Activated T-cell treated with anti-CD3 and anti-CD28 coated beads, Interleukin-2, amount 50 U/mL, for 72 hours (primary cell): ENCODE measurements around the gene GSPT1. TPM values are rescaled to one million over a fixed set of nuclear protein-coding genes. Genes with fewer than 3 reads are reported as not detected.
A peak's percentile ranks its signal among the peaks of the same experiment; 100 is the strongest.
"Not testable (repeated sequence)": the region's sequence is repeated elsewhere in the genome, so short reads cannot be mapped to it uniquely, and the experiment has no call there.

Experiments
- ATAC-seq, 2 donors: fragments of 150-1000 bp; cut with Tn5 transposase; replicated peaks in 1 of 2; 2 replicates each; pipeline ENCODE4 v1.10.0; 2021; ENCODE audit warnings: moderate library complexity in 2 of 2, mild to moderate bottlenecking in 1 of 2
- DNase-seq, 2 donors: peaks; one replicate each; pipeline ENCODE4 v3.0.0; 2021 to 2022; ENCODE audit warnings: mixed read lengths in 1 of 2
- H3K27ac Mint-ChIP-seq: one replicate; pipeline ENCODE4 v1.8.0; 2022; ENCODE audit warnings: mild to moderate bottlenecking, moderate library complexity, mixed read lengths
- H3K27me3 Mint-ChIP-seq: one replicate; pipeline ENCODE4 v1.8.0; 2022; ENCODE audit warnings: low read depth, mixed read lengths
- H3K36me3 Mint-ChIP-seq, 2 donors: one replicate each; pipeline ENCODE4 v1.8.0; 2022; ENCODE audit warnings: mixed read lengths in 2 of 2, mild to moderate bottlenecking in 1 of 2; ENCODE audit not compliant: insufficient read depth in 2 of 2
- H3K4me1 Mint-ChIP-seq: one replicate; pipeline ENCODE4 v1.8.0; 2022; ENCODE audit warnings: low read depth, mixed read lengths
- H3K4me3 Mint-ChIP-seq, 2 donors: one replicate each; pipeline ENCODE4 v1.8.0; 2022; ENCODE audit warnings: mild to moderate bottlenecking in 2 of 2, mixed read lengths in 2 of 2, moderate library complexity in 2 of 2
- H3K9me3 Mint-ChIP-seq, 2 donors: one replicate each; pipeline ENCODE4 v1.8.0; 2022; ENCODE audit warnings: mixed read lengths in 2 of 2
- total RNA-seq, 2 donors: library from RNA; stranded (reverse); gene quantifications; one replicate each; pipeline ENCODE4 v1.2.3, GENCODE V29; 2022

The GSPT1 gene
- total RNA-seq, 2 donors from 2014 or later, result 174 to 183 TPM

DNA sequence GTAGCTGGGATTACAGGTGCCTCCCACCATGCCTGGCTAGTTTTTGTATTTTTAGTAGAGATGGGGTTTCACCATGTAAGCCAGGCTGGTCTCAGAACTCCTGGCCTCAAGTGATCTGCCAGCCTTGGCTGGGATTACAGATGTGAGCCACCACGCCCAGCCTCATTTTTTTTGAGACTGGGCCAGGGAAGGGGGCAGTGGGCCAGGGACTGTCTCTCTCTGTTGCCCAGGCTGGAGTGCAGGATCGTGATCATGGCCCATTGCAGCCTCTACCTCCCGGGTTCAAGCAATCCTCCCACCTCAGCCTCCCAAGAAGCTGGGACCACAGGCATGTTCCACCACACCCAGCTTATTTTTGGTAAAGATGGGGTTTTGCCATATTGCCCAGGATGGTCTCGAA, 80.4 kb downstream of the GSPT1 start:
- no peak overlapping the region for H3K27ac Mint-ChIP-seq
- no peaks in the 10 kb centered on the region for H3K4me1 Mint-ChIP-seq
- no peak for ATAC-seq
- H3K36me3 Mint-ChIP-seq, result peaks cover 4 to 18% of the 10 kb centered on the region in 2 donors
- H3K27me3 Mint-ChIP-seq, result no peaks in the 10 kb centered on the region
- no peak overlapping the region for H3K4me3 Mint-ChIP-seq
- no peaks in the 10 kb centered on the region for H3K9me3 Mint-ChIP-seq
- DNase-seq, result no peak

DNA sequence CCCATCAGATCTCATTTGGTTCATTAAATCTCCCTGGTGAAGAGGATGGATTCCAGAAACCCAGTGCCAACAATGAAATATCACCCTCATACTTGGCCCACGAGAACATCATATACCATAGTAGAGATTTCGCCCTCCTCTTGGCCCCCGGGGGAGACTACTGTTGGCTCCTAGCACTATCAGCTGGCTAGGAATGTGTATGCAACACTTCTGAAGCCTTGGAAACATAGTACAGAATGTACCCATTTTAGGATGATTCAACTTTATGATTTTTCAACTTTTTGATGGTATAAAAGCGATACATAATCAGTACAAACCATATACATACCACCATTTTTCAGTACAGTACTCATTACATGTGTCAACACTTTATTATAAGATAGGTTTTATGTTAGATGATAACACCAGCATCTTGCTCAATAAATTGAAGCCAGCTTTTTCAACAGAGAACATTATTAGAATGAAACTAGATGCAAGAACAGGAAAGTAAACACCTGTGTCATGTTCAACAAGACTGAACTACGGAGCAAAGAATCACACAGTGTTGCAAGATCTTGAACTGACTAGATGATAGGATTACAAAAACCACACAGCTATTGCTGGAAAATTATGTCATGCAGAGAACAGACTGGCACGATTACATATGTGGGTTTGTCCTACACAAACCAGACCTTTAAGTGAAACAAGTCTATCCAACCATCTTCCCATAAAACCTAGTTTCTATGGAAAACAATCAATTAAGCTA, 81.6 kb downstream of the GSPT1 start:
- Mint-ChIP-seq H3K4me1 (no peaks in the 10 kb centered on the region), H3K27ac (peak overlapping the region; percentile 39), H3K4me3 (no peak overlapping the region), H3K36me3 (peaks cover 0 to 10% of the 10 kb centered on the region in 2 donors), H3K27me3 (no peaks in the 10 kb centered on the region), H3K9me3 (no peaks in the 10 kb centered on the region)
- no peak for DNase-seq
- ATAC-seq, result peak in 1 of 2 donors; percentile 30

DNA sequence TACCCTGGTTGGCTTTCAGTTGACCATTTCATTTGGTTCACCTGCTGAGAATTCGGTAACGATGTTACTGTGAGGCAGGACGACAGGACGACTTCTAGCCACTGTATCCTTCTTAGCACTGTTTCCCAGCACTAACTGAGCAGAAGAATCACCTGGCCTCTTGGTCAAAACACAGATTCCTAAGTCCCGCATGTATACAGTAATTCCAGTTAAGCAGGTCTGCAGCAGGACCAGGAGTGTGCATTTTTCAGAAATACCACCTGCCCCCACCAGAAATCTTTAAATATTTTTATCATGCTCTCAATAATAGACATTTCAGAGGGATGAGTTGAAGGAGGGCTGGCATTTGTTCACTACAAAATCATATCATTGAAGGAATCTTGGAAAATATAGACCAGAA, 87.1 kb downstream of the GSPT1 start:
- Mint-ChIP-seq H3K4me1 (no peaks in the 10 kb centered on the region), H3K4me3 (no peak overlapping the region), H3K9me3 (no peaks in the 10 kb centered on the region), H3K27ac (no peak overlapping the region), H3K36me3 (no peaks in the 10 kb centered on the region), H3K27me3 (no peaks in the 10 kb centered on the region)
- DNase-seq (no peak), ATAC-seq (no peak)

DNA sequence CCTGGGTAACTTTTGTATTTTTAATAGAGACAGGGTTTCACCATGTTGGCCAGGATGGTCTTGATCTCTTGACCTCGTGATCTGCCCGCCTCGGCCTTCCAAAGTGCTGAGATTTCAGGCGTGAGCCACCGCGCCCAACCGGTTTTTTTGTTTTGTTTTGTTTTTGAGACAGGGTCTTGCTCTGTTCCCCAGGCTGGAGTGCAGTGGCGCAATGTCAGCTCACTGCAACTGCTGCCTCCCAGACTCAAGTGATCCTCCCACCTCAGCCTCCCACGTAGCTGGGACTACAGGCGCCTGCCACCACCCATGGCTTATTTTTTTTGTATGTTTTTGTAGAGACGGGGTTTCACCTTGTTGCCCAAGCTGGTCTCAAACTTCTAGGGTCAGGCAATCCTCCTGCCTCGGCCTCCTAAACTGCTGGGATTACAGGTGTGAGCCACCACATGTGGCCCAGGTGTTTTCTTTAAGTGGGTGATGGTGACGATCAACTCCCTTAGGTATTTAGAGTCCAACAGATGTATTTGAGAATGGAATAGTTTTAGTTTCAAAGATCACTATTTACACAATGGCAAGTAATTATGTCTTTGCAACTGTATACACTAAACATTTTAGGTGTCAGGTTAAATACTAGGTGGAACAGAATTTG, 90.1 kb downstream of the GSPT1 start:
- not testable (repeated sequence) for H3K4me1 Mint-ChIP-seq, H3K4me3 Mint-ChIP-seq, ATAC-seq, DNase-seq, H3K36me3 Mint-ChIP-seq, H3K9me3 Mint-ChIP-seq, H3K27me3 Mint-ChIP-seq, H3K27ac Mint-ChIP-seq

DNA sequence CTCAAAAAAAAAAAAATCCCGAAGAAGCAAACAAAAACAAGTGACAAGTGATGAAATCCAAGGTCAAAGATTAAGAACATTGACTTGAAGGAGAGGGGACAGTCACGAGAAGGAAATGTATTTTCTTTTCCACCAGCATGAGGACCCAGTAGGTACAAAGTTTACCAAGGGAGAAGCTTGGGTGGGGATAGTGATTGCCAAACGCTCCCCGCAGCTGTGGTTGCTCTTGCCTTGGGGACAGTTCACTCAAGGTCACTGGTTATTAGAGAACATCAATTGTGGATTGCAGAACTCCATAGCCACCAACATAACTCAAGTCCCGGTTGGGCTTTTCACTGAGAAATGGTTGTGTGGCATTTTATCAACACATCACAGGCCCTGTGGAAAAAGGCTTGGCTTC, 91.4 kb downstream of the GSPT1 start:
- H3K27me3 Mint-ChIP-seq, result no peaks in the 10 kb centered on the region
- no peak overlapping the region for H3K4me3 Mint-ChIP-seq
- H3K27ac Mint-ChIP-seq, result no peak overlapping the region
- ATAC-seq, result no peak
- no peaks in the 10 kb centered on the region for H3K9me3 Mint-ChIP-seq
- no peaks in the 10 kb centered on the region for H3K4me1 Mint-ChIP-seq
- no peaks in the 10 kb centered on the region for H3K36me3 Mint-ChIP-seq
- no peak for DNase-seq

DNA sequence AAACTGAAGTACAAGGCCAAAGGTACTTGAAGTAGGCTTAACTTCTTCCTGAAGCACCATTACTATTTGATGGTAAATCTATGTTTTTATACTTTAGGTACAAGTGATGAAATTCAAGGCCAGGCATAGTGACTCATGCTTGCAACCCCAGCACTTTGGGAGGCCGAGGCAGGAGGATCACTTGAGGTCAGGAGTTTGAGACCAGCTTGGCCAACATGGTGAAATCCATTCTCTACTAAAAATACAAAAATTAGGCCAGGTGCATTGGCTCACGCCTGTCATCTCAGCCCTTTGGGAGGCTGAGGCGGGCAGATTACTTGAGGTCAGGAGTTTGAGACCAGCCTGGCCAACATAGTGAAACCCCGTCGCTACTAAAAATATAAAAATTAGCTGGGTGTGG, 92.1 kb downstream of the GSPT1 start:
- H3K27me3 Mint-ChIP-seq, H3K4me3 Mint-ChIP-seq, H3K4me1 Mint-ChIP-seq, DNase-seq, H3K9me3 Mint-ChIP-seq, ATAC-seq, H3K36me3 Mint-ChIP-seq, H3K27ac Mint-ChIP-seq: not testable (repeated sequence)

DNA sequence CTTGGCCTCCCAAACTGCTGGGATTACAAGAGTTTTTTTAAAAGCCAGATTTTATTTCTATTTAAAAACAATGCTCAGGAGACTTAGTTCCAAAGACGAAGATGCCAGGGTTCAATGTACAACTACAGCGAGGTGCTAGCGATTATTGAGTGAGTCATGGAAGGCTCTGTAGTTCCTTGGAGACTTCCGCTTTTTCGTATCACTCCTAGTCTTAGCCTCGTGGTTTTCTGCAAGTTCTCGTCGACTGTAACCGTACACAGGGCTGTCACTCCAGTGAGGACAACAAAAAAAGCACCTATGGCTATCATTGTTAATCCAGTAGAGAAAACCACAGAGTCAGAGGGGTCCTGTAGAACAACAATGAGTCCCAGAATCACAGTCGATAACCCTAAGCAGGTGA, 96.0 kb downstream of the GSPT1 start:
- H3K4me3 Mint-ChIP-seq, result no peak overlapping the region
- ATAC-seq (no peak), DNase-seq (no peak)
- H3K36me3 Mint-ChIP-seq, result no peaks in the 10 kb centered on the region
- no peaks in the 10 kb centered on the region for H3K9me3 Mint-ChIP-seq
- no peak overlapping the region for H3K27ac Mint-ChIP-seq
- H3K27me3 Mint-ChIP-seq, result no peaks in the 10 kb centered on the region
- no peaks in the 10 kb centered on the region for H3K4me1 Mint-ChIP-seq

DNA sequence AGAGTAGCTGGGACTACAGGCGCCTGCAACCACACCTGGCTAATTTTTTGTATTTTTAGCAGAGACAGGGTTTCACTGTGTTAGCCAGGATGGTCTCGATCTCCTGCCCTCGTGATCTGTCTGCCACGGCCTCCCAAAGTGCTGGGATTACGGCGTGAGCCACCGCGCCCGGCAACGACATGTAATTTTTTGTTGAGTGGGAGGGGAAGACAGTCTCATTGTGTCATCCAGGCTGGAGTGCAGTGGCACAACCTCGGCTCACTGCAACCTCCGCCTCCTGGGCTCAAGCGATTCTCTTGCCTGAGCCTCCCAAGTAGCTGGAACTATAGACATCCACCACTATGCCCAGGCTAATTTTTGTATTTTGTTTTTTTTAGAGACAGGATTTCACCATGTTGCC, 96.8 kb downstream of the GSPT1 start:
- H3K36me3 Mint-ChIP-seq, H3K4me1 Mint-ChIP-seq, ATAC-seq, H3K4me3 Mint-ChIP-seq, H3K27ac Mint-ChIP-seq, H3K9me3 Mint-ChIP-seq, H3K27me3 Mint-ChIP-seq, DNase-seq: not testable (repeated sequence)

Other genes with a start within 250 kb of the GSPT1 start
- gene SNN, start 247.5 kb downstream of the GSPT1 start, total RNA-seq, result 10 to 100 TPM; 10.4 to 11.6 TPM
- 10 to 100 TPM; 34.7 to 41.5 TPM for gene TXNDC11, start 173.1 kb downstream of the GSPT1 start, total RNA-seq
- 100 to 1,000 TPM in 1 of 2 donors, 10 to 100 TPM in 1; 96.3 to 105 TPM for gene ZC3H7A, start 118.7 kb downstream of the GSPT1 start, total RNA-seq
- gene RSL1D1, start 64.4 kb downstream of the GSPT1 start, total RNA-seq, result 100 to 1,000 TPM; 267 to 360 TPM
- gene NPIPB2, start 26.1 kb upstream of the GSPT1 start, total RNA-seq, result 10 to 100 TPM; 13.3 to 17.3 TPM
- gene TNFRSF17, start 49.3 kb upstream of the GSPT1 start, total RNA-seq, result not detected
- gene SNX29, start 60.8 kb upstream of the GSPT1 start, total RNA-seq, result 10 to 100 TPM; 10.1 to 13.4 TPM